ENCODE data around the gene TDP2.

DNA sequence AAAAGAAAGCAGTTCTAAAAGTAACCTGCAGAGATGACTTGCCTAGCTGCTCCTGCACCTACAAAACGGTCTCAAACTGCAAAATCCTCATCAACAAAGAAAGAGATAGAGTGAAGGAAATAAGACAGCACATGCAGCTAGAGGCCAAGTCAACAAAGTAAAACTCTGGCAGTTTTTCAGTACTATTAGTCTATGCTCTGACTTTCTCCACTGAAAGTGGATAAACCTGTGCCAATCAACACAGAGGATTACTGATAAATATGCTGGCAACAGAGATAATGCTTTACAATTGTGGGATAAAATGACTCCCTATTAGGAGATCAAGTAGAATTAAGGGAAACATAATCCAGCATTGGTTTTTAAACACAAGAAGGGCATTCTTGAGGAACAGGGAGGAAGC, 34.1 kb downstream of the TDP2 start:
- TF ChIP-seq CTCF (IDR thresholded peaks at IDR 0.05) (no peak), POLR2AphosphoS5 (IDR thresholded peaks at IDR 0.05; ENCODE audit: low read depth, low read length) (no peak), TCF7L2 (IDR thresholded peaks at IDR 0.05; ENCODE audit: low read depth, low read length) (no peak), SIN3A (IDR thresholded peaks at IDR 0.05; ENCODE audit: borderline replicate concordance, insufficient read depth, low read depth, low read length) (no peak)
- TF ChIP-seq, protein P1, sequence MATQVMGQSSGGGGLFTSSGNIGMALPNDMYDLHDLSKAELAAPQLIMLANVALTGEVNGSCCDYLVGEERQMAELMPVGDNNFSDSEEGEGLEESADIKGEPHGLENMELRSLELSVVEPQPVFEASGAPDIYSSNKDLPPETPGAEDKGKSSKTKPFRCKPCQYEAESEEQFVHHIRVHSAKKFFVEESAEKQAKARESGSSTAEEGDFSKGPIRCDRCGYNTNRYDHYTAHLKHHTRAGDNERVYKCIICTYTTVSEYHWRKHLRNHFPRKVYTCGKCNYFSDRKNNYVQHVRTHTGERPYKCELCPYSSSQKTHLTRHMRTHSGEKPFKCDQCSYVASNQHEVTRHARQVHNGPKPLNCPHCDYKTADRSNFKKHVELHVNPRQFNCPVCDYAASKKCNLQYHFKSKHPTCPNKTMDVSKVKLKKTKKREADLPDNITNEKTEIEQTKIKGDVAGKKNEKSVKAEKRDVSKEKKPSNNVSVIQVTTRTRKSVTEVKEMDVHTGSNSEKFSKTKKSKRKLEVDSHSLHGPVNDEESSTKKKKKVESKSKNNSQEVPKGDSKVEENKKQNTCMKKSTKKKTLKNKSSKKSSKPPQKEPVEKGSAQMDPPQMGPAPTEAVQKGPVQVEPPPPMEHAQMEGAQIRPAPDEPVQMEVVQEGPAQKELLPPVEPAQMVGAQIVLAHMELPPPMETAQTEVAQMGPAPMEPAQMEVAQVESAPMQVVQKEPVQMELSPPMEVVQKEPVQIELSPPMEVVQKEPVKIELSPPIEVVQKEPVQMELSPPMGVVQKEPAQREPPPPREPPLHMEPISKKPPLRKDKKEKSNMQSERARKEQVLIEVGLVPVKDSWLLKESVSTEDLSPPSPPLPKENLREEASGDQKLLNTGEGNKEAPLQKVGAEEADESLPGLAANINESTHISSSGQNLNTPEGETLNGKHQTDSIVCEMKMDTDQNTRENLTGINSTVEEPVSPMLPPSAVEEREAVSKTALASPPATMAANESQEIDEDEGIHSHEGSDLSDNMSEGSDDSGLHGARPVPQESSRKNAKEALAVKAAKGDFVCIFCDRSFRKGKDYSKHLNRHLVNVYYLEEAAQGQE (IDR thresholded peaks at IDR 0.05; ENCODE audit: insufficient read depth in 1 of 2, low read depth in 2 of 2, low read length in 1 of 2) = no peak
